ENCODE data around the gene LKAAEAR1. TPM values are rescaled to one million over a fixed set of nuclear protein-coding genes. Genes with fewer than 3 reads are reported as not detected.

The LKAAEAR1 gene
- total RNA-seq, 4 donors from 2014 or later = not detected

- H3K9me3 ChIP-seq = no peaks in the 10 kb centered on the region
- no peak for DNase-seq
- in situ Hi-C loops (cut with MboI; ENCODE audit: low sequenced_read_pairs in 4 of 4) = no loop called here
- no peak overlapping the region for H3K27ac ChIP-seq
- ATAC-seq = no peak
- no peaks in the 10 kb centered on the region for H3K27me3 ChIP-seq
- intact Hi-C loops (cut with DNase I; ENCODE audit: low total_unique reads) = no loop called here
- no peaks in the 10 kb centered on the region for H3K36me3 ChIP-seq
- no peak for TF ChIP-seq POLR2A (IDR thresholded peaks at IDR 0.05)
- TF ChIP-seq CTCF (IDR thresholded peaks at IDR 0.05 in 4 of 5, conservative IDR thresholded peaks at IDR 0.05 in 1 of 5) = no peak
- H3K4me3 ChIP-seq = no peak overlapping the region
- no peaks in the 10 kb centered on the region for H3K4me1 ChIP-seq
These were observed 29.2 kb upstream of the LKAAEAR1 start for GRCh38 chr20:64113444-64113775.

- in situ Hi-C loops (cut with MboI; ENCODE audit: low sequenced_read_pairs in 4 of 4) = no loop called here
- Histone ChIP-seq H3K27ac (no peak overlapping the region), H3K9me3 (no peaks in the 10 kb centered on the region), H3K4me3 (no peak overlapping the region), H3K36me3 (no peaks in the 10 kb centered on the region), H3K27me3 (no peaks in the 10 kb centered on the region), H3K4me1 (no peaks in the 10 kb centered on the region)
- intact Hi-C loops (cut with DNase I; ENCODE audit: low total_unique reads) = no loop called here
- no peak for DNase-seq
- TF ChIP-seq CTCF (IDR thresholded peaks at IDR 0.05 in 4 of 5, conservative IDR thresholded peaks at IDR 0.05 in 1 of 5) = no peak
- ATAC-seq = no peak
These were observed 28.7 kb upstream of the LKAAEAR1 start for GRCh38 chr20:64112691-64113443.

- TF ChIP-seq CTCF (IDR thresholded peaks at IDR 0.05 in 4 of 5, conservative IDR thresholded peaks at IDR 0.05 in 1 of 5) (no peak), POLR2A (IDR thresholded peaks at IDR 0.05) (no peak)
- intact Hi-C loops (cut with DNase I; ENCODE audit: low total_unique reads) = no loop called here
- no peak overlapping the region for H3K4me3 ChIP-seq
- ATAC-seq = no peak
- in situ Hi-C loops (cut with MboI; ENCODE audit: low sequenced_read_pairs in 4 of 4) = no loop called here
- H3K4me1 ChIP-seq = no peaks in the 10 kb centered on the region
- no peaks in the 10 kb centered on the region for H3K36me3 ChIP-seq
- DNase-seq = no peak
- H3K27ac ChIP-seq = no peak overlapping the region
- H3K9me3 ChIP-seq = no peaks in the 10 kb centered on the region
- no peaks in the 10 kb centered on the region for H3K27me3 ChIP-seq
These were observed 27.8 kb upstream of the LKAAEAR1 start for GRCh38 chr20:64111841-64112641.

GRCh38 chr20:64110411-64111068 lies 26.3 kb upstream of the LKAAEAR1 start:
- in situ Hi-C loops (cut with MboI; ENCODE audit: low sequenced_read_pairs in 4 of 4) = no loop called here
- no peak overlapping the region for H3K4me3 ChIP-seq
- no peaks in the 10 kb centered on the region for H3K27me3 ChIP-seq

More at GRCh38 chr20:64110411-64111068, 26.3 kb upstream of the LKAAEAR1 start:
- H3K9me3 ChIP-seq = no peaks in the 10 kb centered on the region
- no peaks in the 10 kb centered on the region for H3K4me1 ChIP-seq
- no peaks in the 10 kb centered on the region for H3K36me3 ChIP-seq
- TF ChIP-seq CTCF (IDR thresholded peaks at IDR 0.05 in 4 of 5, conservative IDR thresholded peaks at IDR 0.05 in 1 of 5) = no peak
- TF ChIP-seq POLR2A (IDR thresholded peaks at IDR 0.05) = no peak
- peak in 1 of 2 donors; percentile 0 for DNase-seq
- no peak overlapping the region for H3K27ac ChIP-seq
- intact Hi-C loops (cut with DNase I; ENCODE audit: low total_unique reads) = no loop called here
- ATAC-seq = no peak
